ENCODE measurements around the gene PNPLA2. TPM values are rescaled to one million over a fixed set of nuclear protein-coding genes. Genes with fewer than 3 reads are reported as not detected.
A peak's percentile ranks its signal among the peaks of the same experiment; 100 is the strongest.

The PNPLA2 gene
- total RNA-seq, 1 donor from 2014 or later = 9.0 TPM

GRCh38 chr11:796565-797295, 22.0 kb upstream of the PNPLA2 start:
- DNase-seq (ENCODE audit: low read depth) = no peak
- Histone ChIP-seq H3K4me3 (ENCODE audit: low read depth, low read length) (peak overlapping the region; percentile 97), H3K36me3 (ENCODE audit: control insufficient read depth, insufficient read depth, low read length) (peaks cover 18% of the 10 kb centered on the region), H3K27me3 (ENCODE audit: control insufficient read depth, insufficient read depth, low read length) (no peaks in the 10 kb centered on the region)
- FAIRE-seq = no peak
- TF ChIP-seq CTCF (IDR thresholded peaks at IDR 0.05; ENCODE audit: insufficient read depth, low read length, severe bottlenecking) = no peak

- H3K4me3 ChIP-seq (ENCODE audit: low read depth, low read length) = peak overlapping the region; percentile 97
- FAIRE-seq (no peak), DNase-seq (ENCODE audit: low read depth) (peak; percentile 68)
- no peaks in the 10 kb centered on the region for H3K27me3 ChIP-seq (ENCODE audit: control insufficient read depth, insufficient read depth, low read length)
- no peak for TF ChIP-seq CTCF (IDR thresholded peaks at IDR 0.05; ENCODE audit: insufficient read depth, low read length, severe bottlenecking)
- peaks cover 23% of the 10 kb centered on the region for H3K36me3 ChIP-seq (ENCODE audit: control insufficient read depth, insufficient read depth, low read length)
Measured at GRCh38 chr11:797296-798092, 21.2 kb upstream of the PNPLA2 start.

- peak; percentile 55 for DNase-seq (ENCODE audit: low read depth)
Measured at GRCh38 chr11:798093-798713, 20.5 kb upstream of the PNPLA2 start, which contains the start of gene SLC25A22. SLC25A22 (minus strand) TSS chr11:798281; CDS start chr11:795006, 3,275 bp downstream.

GRCh38 chr11:799641-800316, 18.9 kb upstream of the PNPLA2 start:
- FAIRE-seq = no peak
- no peaks in the 10 kb centered on the region for H3K27me3 ChIP-seq (ENCODE audit: control insufficient read depth, insufficient read depth, low read length)

More at GRCh38 chr11:798093-798713, 20.5 kb upstream of the PNPLA2 start, which contains the start of gene SLC25A22:
- TF ChIP-seq CTCF (IDR thresholded peaks at IDR 0.05; ENCODE audit: insufficient read depth, low read length, severe bottlenecking) = peak; percentile 72
- peaks cover 27% of the 10 kb centered on the region for H3K36me3 ChIP-seq (ENCODE audit: control insufficient read depth, insufficient read depth, low read length)
- FAIRE-seq = no peak
- peak within 1 kb of the TSS; percentile 97 for H3K4me3 ChIP-seq (ENCODE audit: low read depth, low read length)
- H3K27me3 ChIP-seq (ENCODE audit: control insufficient read depth, insufficient read depth, low read length) = no peaks in the 10 kb centered on the region

More at GRCh38 chr11:799641-800316, 18.9 kb upstream of the PNPLA2 start:
- no peak overlapping the region for H3K4me3 ChIP-seq (ENCODE audit: low read depth, low read length)
- TF ChIP-seq CTCF (IDR thresholded peaks at IDR 0.05; ENCODE audit: insufficient read depth, low read length, severe bottlenecking) = no peak
- no peak for DNase-seq (ENCODE audit: low read depth)
- H3K36me3 ChIP-seq (ENCODE audit: control insufficient read depth, insufficient read depth, low read length) = peaks cover 24% of the 10 kb centered on the region
